Panc1 (cell line): ENCODE data around the gene LBR.

Experiments
- CTCF ChIP-seq: fragments of 450-650 bp; IDR thresholded peaks from 2 replicates; pipeline ENCODE4 v1.5.1; 2017; ENCODE audit warnings: mild to moderate bottlenecking
- POLR2AphosphoS5 ChIP-seq: IDR thresholded peaks from 2 replicates; pipeline ENCODE4 v1.6.1; 2012; ENCODE audit warnings: mild to moderate bottlenecking, low read depth, low read length, moderate library complexity
- TCF7L2 ChIP-seq: IDR thresholded peaks from 2 replicates; pipeline ENCODE4 v1.6.1; 2011; ENCODE audit warnings: mild to moderate bottlenecking, low read depth, low read length, inconsistent platforms
- TF ChIP-seq, protein P1 (sequence below), 2 experiments: IDR thresholded peaks; 2 replicates each; pipeline ENCODE4 v1.6.1; 2011 to 2012; ENCODE audit warnings: low read depth in 2 of 2, control low read depth in 1 of 2, low read length in 1 of 2, mild to moderate bottlenecking in 1 of 2, moderate library complexity in 1 of 2; ENCODE audit not compliant: insufficient read depth in 1 of 2

DNA sequence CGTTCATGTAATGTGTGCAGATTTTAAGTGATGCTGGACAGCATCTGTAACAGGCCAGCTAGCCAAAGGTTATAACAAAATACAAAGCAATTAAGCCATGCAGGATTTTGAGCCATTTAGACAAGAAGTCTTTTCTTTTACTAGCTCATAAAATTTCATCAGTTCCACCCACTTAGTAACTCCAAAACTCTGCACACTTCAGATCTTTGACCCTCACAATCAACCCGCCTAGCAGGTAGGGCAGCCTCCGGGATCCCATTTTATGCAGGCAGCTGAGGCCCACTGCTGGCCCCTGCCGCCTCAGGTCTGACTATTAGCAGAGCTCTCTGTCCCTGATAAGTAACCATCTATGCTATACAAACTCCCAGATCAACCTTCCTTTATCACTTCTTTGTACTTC is 9.2 kb downstream of the LBR start:
- no peak for TF ChIP-seq CTCF
- TF ChIP-seq POLR2AphosphoS5: no peak
- TF ChIP-seq TCF7L2: no peak
- TF ChIP-seq, protein P1, sequence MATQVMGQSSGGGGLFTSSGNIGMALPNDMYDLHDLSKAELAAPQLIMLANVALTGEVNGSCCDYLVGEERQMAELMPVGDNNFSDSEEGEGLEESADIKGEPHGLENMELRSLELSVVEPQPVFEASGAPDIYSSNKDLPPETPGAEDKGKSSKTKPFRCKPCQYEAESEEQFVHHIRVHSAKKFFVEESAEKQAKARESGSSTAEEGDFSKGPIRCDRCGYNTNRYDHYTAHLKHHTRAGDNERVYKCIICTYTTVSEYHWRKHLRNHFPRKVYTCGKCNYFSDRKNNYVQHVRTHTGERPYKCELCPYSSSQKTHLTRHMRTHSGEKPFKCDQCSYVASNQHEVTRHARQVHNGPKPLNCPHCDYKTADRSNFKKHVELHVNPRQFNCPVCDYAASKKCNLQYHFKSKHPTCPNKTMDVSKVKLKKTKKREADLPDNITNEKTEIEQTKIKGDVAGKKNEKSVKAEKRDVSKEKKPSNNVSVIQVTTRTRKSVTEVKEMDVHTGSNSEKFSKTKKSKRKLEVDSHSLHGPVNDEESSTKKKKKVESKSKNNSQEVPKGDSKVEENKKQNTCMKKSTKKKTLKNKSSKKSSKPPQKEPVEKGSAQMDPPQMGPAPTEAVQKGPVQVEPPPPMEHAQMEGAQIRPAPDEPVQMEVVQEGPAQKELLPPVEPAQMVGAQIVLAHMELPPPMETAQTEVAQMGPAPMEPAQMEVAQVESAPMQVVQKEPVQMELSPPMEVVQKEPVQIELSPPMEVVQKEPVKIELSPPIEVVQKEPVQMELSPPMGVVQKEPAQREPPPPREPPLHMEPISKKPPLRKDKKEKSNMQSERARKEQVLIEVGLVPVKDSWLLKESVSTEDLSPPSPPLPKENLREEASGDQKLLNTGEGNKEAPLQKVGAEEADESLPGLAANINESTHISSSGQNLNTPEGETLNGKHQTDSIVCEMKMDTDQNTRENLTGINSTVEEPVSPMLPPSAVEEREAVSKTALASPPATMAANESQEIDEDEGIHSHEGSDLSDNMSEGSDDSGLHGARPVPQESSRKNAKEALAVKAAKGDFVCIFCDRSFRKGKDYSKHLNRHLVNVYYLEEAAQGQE (IDR thresholded peaks at IDR 0.05; ENCODE audit: insufficient read depth in 1 of 2, low read depth in 2 of 2, low read length in 1 of 2): no peak
